ENCODE data around the gene C8A. TPM values are rescaled to one million over a fixed set of nuclear protein-coding genes. Genes with fewer than 3 reads are reported as not detected.

Gene C8A
- total RNA-seq, 1 experiment from 2014 or later, result not detected

- Histone ChIP-seq H3K36me3 (replicated peaks; ENCODE audit: control insufficient read depth, insufficient read depth, low read length) (no peaks in the 10 kb centered on the region), H3K27me3 (ENCODE audit: control insufficient read depth, insufficient read depth, low read length) (no peaks in the 10 kb centered on the region), H3K4me3 (ENCODE audit: insufficient read depth, low read depth, low read length) (no peak overlapping the region)
- DNase-seq, result no peak
Observed at GRCh38 chr1:56916630-56917029, 62.0 kb downstream of the C8A start.

GRCh38 chr1:56917356-56917755 is 62.8 kb downstream of the C8A start:
- no peak overlapping the region for H3K4me3 ChIP-seq (ENCODE audit: insufficient read depth, low read depth, low read length)
- no peak for DNase-seq

GRCh38 chr1:56920591-56921001 is 66.0 kb downstream of the C8A start:
- Histone ChIP-seq H3K4me3 (ENCODE audit: insufficient read depth, low read depth, low read length) (no peak overlapping the region), H3K27me3 (ENCODE audit: control insufficient read depth, insufficient read depth, low read length) (no peaks in the 10 kb centered on the region; the same call in 1 of the 2 replicates), H3K36me3 (replicated peaks; ENCODE audit: control insufficient read depth, insufficient read depth, low read length) (no peaks in the 10 kb centered on the region)
- no peak for DNase-seq

More at GRCh38 chr1:56917356-56917755, 62.8 kb downstream of the C8A start:
- H3K36me3 ChIP-seq (replicated peaks; ENCODE audit: control insufficient read depth, insufficient read depth, low read length), result no peaks in the 10 kb centered on the region
- H3K27me3 ChIP-seq (ENCODE audit: control insufficient read depth, insufficient read depth, low read length), result no peaks in the 10 kb centered on the region; the same call in 1 of the 2 replicates

- DNase-seq, result no peak
- H3K36me3 ChIP-seq (replicated peaks; ENCODE audit: control insufficient read depth, insufficient read depth, low read length), result no peaks in the 10 kb centered on the region
- H3K4me3 ChIP-seq (ENCODE audit: insufficient read depth, low read depth, low read length), result no peak overlapping the region
- no peaks in the 10 kb centered on the region; the same call in 1 of the 2 replicates for H3K27me3 ChIP-seq (ENCODE audit: control insufficient read depth, insufficient read depth, low read length)
Observed at GRCh38 chr1:56921479-56921878, 66.9 kb downstream of the C8A start.

- no peaks in the 10 kb centered on the region; the same call in 1 of the 2 replicates for H3K27me3 ChIP-seq (ENCODE audit: control insufficient read depth, insufficient read depth, low read length)
- no peak for DNase-seq
- H3K4me3 ChIP-seq (ENCODE audit: insufficient read depth, low read depth, low read length), result no peak overlapping the region
- H3K36me3 ChIP-seq (replicated peaks; ENCODE audit: control insufficient read depth, insufficient read depth, low read length), result no peaks in the 10 kb centered on the region
Observed at GRCh38 chr1:56922070-56922469, 67.5 kb downstream of the C8A start.

GRCh38 chr1:56922507-56922906 is 67.9 kb downstream of the C8A start:
- Histone ChIP-seq H3K36me3 (replicated peaks; ENCODE audit: control insufficient read depth, insufficient read depth, low read length) (no peaks in the 10 kb centered on the region), H3K4me3 (ENCODE audit: insufficient read depth, low read depth, low read length) (no peak overlapping the region), H3K27me3 (ENCODE audit: control insufficient read depth, insufficient read depth, low read length) (no peaks in the 10 kb centered on the region; the same call in 1 of the 2 replicates)
- no peak for DNase-seq

- no peak overlapping the region for H3K4me3 ChIP-seq (ENCODE audit: insufficient read depth, low read depth, low read length)
- no peaks in the 10 kb centered on the region; the same call in 1 of the 2 replicates for H3K27me3 ChIP-seq (ENCODE audit: control insufficient read depth, insufficient read depth, low read length)
- H3K36me3 ChIP-seq (replicated peaks; ENCODE audit: control insufficient read depth, insufficient read depth, low read length), result no peaks in the 10 kb centered on the region
- DNase-seq, result no peak
Observed at GRCh38 chr1:56923201-56923600, 68.6 kb downstream of the C8A start.

- DNase-seq, result no peak
- H3K36me3 ChIP-seq (replicated peaks; ENCODE audit: control insufficient read depth, insufficient read depth, low read length), result no peaks in the 10 kb centered on the region
- H3K27me3 ChIP-seq (ENCODE audit: control insufficient read depth, insufficient read depth, low read length), result no peaks in the 10 kb centered on the region; the same call in 1 of the 2 replicates
Observed at GRCh38 chr1:56924116-56924515, 69.5 kb downstream of the C8A start.

GRCh38 chr1:56925193-56925592 is 70.6 kb downstream of the C8A start:
- no peak for DNase-seq
- H3K36me3 ChIP-seq (replicated peaks; ENCODE audit: control insufficient read depth, insufficient read depth, low read length), result no peaks in the 10 kb centered on the region
- H3K4me3 ChIP-seq (ENCODE audit: insufficient read depth, low read depth, low read length), result no peak overlapping the region
- H3K27me3 ChIP-seq (ENCODE audit: control insufficient read depth, insufficient read depth, low read length), result no peaks in the 10 kb centered on the region; the same call in 1 of the 2 replicates

More at GRCh38 chr1:56924116-56924515, 69.5 kb downstream of the C8A start:
- no peak overlapping the region for H3K4me3 ChIP-seq (ENCODE audit: insufficient read depth, low read depth, low read length)

GRCh38 chr1:56927171-56927570 is 72.6 kb downstream of the C8A start:
- Histone ChIP-seq H3K27me3 (ENCODE audit: control insufficient read depth, insufficient read depth, low read length) (peaks cover 1% of the 10 kb centered on the region; the same call in 1 of the 2 replicates), H3K4me3 (ENCODE audit: insufficient read depth, low read depth, low read length) (no peak overlapping the region), H3K36me3 (replicated peaks; ENCODE audit: control insufficient read depth, insufficient read depth, low read length) (no peaks in the 10 kb centered on the region)
- DNase-seq, result no peak

- no peak overlapping the region for H3K4me3 ChIP-seq (ENCODE audit: insufficient read depth, low read depth, low read length)
- peaks cover 4% of the 10 kb centered on the region; the same call in 1 of the 2 replicates for H3K27me3 ChIP-seq (ENCODE audit: control insufficient read depth, insufficient read depth, low read length)
- DNase-seq, result no peak
- no peaks in the 10 kb centered on the region for H3K36me3 ChIP-seq (replicated peaks; ENCODE audit: control insufficient read depth, insufficient read depth, low read length)
Observed at GRCh38 chr1:56927986-56928385, 73.4 kb downstream of the C8A start.

GRCh38 chr1:56929492-56929891 is 74.9 kb downstream of the C8A start:
- peaks cover 10% of the 10 kb centered on the region; the same call in 1 of the 2 replicates for H3K27me3 ChIP-seq (ENCODE audit: control insufficient read depth, insufficient read depth, low read length)
- no peaks in the 10 kb centered on the region for H3K36me3 ChIP-seq (replicated peaks; ENCODE audit: control insufficient read depth, insufficient read depth, low read length)
- DNase-seq, result no peak
- H3K4me3 ChIP-seq (ENCODE audit: insufficient read depth, low read depth, low read length), result no peak overlapping the region

- H3K4me3 ChIP-seq (ENCODE audit: insufficient read depth, low read depth, low read length), result no peak overlapping the region
- DNase-seq, result no peak
- no peaks in the 10 kb centered on the region for H3K36me3 ChIP-seq (replicated peaks; ENCODE audit: control insufficient read depth, insufficient read depth, low read length)
- peaks cover 11% of the 10 kb centered on the region; the same call in 1 of the 2 replicates for H3K27me3 ChIP-seq (ENCODE audit: control insufficient read depth, insufficient read depth, low read length)
Observed at GRCh38 chr1:56931211-56931610, 76.6 kb downstream of the C8A start.

GRCh38 chr1:56931686-56932085 is 77.1 kb downstream of the C8A start:
- Histone ChIP-seq H3K27me3 (ENCODE audit: control insufficient read depth, insufficient read depth, low read length) (peaks cover 11% of the 10 kb centered on the region; the same call in 1 of the 2 replicates), H3K4me3 (ENCODE audit: insufficient read depth, low read depth, low read length) (no peak overlapping the region), H3K36me3 (replicated peaks; ENCODE audit: control insufficient read depth, insufficient read depth, low read length) (no peaks in the 10 kb centered on the region)
- no peak for DNase-seq

GRCh38 chr1:56933161-56933560 is 78.6 kb downstream of the C8A start:
- H3K27me3 ChIP-seq (ENCODE audit: control insufficient read depth, insufficient read depth, low read length), result peaks cover 13% of the 10 kb centered on the region; the same call in 1 of the 2 replicates
- no peak overlapping the region for H3K4me3 ChIP-seq (ENCODE audit: insufficient read depth, low read depth, low read length)
- no peak for DNase-seq
- H3K36me3 ChIP-seq (replicated peaks; ENCODE audit: control insufficient read depth, insufficient read depth, low read length), result no peaks in the 10 kb centered on the region

GRCh38 chr1:56933606-56934005 is 79.0 kb downstream of the C8A start:
- no peak overlapping the region for H3K4me3 ChIP-seq (ENCODE audit: insufficient read depth, low read depth, low read length)
- no peak for DNase-seq
- H3K27me3 ChIP-seq (ENCODE audit: control insufficient read depth, insufficient read depth, low read length), result peaks cover 13% of the 10 kb centered on the region; the same call in 1 of the 2 replicates
- no peaks in the 10 kb centered on the region for H3K36me3 ChIP-seq (replicated peaks; ENCODE audit: control insufficient read depth, insufficient read depth, low read length)
